ENCODE results near the gene PIP4P1.

The PIP4P1 gene

DNA sequence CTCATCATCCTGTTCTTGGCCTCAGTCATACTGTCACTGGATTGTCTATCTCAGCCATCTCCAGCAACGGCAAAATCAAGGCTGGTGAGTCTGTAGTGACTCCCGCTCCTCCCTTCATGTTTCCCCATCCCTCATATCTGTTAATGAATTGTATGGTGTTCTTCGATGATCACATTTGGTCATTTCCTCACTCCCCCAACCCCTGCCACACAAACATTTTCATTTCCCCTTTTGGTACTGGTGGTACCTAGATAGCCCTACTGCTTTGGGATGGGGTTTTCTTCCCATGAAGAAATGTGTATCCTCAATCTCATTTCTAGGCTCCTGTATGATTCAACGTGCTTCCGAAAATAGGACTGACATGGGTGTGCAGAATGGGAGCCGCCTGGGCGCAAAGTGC is 22.6 kb downstream of the PIP4P1 start:
- no peak for DNase-seq (ENCODE audit: low read depth in 4 of 4, low spot score in 1 of 4)

DNA sequence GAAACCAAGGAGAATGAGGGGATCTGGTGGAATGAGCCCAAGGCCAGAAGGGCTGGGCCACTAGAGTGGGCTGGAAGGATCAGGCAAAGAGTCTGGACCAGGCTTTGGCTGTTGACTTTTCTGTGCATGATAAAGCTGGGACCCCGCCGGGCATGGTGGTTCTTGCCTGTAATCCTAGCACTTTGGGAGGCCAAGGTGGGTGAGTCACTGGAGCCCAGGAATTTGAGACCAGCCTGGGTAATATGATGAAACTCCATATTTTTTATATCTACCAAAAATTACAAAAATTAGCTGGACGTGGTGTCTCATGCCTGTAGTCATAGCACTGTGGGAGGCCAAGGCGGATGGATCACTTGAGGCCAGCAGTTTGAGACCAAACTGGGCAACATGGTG is 24.9 kb downstream of the PIP4P1 start:
- DNase-seq (ENCODE audit: low read depth in 4 of 4, low spot score in 1 of 4) = no peak

DNA sequence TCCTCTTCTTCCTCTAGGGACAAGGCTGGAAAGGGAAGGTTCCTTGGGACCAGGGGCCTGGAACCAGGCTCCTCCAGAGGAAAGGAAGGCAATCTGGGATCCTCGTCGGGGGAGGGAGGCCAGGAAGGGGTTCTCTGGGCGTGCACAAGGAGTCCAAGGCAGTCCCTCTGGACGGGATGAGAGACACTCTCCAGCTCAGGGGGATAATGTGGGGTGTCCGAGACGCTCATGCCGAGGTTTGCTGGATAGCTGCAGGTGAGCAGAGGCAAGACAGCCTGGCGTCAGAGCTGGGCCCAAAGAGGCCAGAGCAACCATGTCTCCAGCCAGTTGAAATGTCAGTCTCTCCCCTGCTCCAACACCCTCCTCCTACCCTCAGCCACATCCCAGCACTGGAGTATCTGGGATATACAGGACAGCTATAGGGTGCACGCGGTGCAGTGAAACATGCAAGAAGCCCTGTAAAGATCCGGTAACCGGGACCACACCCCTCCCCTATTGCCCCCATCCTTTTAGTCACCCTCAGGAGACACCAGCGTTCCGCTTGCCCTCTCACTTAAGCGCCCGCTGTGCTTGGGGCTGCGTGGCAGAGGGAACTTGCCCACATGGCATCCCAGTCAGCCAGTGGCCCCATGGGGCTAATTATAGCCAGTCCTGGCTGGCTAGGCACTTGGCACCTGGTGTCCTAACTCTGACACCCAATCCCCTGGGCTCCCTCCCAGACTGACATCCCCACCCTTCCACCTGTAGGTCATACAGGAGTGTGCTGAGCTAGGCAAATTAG is 25.5 kb downstream of the PIP4P1 start, which contains the start of gene KLHL33:
Gene KLHL33 (minus strand): TSS at position 585 of the 781 bp plus-strand sequence. CDS start 355 bp downstream, at position 230.
- DNase-seq (ENCODE audit: low read depth in 4 of 4, low spot score in 1 of 4) = no peak

DNA sequence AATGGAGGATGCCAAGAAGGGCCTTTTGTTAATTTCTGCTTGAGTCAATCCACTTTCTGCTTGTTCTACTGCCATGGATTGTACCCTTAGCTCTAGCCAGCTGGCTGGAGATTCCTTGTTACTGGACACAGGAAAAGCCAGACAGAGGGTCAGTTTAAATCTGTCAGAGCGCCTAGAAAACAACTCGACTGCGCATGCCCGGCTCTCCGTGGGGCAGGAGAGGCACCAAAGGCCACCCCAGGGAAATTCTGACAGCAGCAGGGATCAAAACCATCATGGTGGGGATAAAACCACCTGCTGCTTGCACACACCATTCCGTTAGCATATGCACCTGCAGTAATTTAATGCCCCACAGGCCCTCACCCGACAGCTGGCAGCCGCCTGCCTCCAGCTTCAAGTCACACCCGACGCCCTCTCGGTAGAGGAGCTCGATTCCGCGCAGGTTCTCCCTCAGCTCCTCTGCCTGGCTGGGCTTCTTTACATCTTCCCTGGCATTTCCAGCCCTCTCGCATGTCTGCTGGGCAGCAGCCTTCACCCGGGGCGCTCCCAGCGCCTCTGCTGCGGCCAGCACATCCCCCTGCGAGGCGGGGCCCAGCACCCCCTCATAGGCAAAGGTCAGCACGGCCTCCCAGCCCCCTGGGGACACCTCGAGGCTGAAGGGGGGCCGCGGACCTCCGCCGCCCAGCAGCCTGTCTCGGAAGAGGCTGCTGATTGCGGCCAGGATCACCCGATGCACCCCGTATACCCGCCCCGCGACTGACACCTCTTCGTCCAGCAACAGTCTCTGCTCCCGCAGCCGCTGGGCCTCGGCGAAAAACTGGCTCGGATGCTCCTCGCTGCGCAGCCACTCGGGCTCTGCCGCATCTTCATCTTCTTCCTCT is 26.3 kb downstream of the PIP4P1 start:
- DNase-seq (ENCODE audit: low read depth in 4 of 4, low spot score in 1 of 4) = no peak

DNA sequence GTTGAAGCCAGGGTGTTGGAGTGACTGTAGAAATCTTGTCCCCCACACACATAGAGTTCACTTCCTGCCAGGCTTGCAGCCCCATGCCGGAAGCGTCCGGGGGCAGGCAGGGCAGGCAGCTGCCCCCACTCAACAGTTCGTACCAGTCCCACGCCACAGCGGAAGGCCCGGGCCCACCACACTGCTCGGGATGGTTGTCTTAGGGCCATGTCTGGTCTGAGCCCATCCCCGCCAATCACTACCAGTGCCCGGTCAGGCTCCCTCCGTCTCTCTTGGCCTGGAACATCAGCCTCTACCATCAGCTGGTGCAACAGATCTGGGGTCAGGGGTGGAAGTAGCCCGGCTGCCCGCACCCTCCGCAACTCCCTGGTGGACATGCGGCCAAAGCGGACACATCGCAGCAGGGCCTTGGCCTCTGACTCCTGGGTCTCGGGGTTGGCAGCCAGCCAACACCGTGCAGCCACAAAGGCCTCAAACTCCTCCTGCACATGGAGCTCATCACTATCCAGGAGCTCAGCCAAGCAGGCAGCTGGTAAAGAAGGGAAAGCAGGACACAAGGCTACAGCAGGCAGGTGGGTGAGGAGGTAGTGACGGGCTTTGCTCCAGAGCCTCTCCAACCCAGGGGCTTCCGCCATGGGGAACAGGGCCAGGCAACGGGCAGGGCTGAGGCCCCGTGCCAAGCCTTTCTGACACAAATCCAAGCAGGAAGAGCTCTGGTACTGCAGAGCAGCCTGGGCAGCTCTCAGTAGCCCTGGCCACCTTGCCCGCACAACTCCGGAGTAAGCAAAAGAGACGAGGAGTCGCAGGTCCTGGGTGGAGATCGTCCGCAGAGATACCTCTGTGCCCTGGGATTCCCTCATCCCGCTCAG is 31.2 kb downstream of the PIP4P1 start:
- DNase-seq (ENCODE audit: low read depth in 4 of 4, low spot score in 1 of 4) = no peak

DNA sequence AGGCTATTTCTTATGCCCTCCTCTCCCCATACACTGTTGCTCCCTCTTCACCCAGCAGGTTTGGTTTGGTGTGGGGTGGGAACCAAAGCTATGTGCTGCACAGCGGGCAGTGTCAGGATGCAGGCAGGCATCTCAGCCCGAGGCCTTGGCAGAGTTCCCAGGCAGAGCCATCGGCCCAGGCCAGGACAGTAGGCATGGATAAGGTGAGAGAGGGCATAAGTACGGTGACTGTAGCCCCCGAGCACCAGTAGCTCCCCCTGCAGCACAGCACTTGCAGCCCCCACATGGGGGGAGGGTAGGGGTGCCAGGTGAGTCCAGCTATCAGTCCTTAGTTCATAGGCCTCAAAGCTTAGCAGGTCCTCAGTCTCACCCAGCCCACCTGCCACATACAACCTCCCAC is 32.4 kb downstream of the PIP4P1 start:
- DNase-seq (ENCODE audit: low read depth in 4 of 4, low spot score in 1 of 4) = no peak

DNA sequence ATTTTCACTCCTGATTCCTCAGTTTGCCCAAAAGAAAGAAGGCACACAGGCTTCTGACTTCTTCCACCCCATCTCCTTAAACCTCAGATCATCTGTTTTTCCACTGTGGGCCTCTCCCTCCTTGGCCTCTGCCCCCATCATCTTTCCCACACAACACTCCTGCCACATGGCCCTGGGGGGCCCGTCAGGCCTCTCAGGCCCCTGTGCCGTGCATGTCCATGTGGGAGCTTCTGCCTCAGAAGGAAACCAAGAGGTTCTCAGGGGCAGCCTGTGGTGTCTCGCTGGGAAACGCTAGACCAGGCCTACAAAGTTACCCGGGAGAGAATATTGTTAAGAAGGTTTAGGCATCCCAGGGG is 33.2 kb downstream of the PIP4P1 start:
- no peak for DNase-seq (ENCODE audit: low read depth in 4 of 4, low spot score in 1 of 4)

DNA sequence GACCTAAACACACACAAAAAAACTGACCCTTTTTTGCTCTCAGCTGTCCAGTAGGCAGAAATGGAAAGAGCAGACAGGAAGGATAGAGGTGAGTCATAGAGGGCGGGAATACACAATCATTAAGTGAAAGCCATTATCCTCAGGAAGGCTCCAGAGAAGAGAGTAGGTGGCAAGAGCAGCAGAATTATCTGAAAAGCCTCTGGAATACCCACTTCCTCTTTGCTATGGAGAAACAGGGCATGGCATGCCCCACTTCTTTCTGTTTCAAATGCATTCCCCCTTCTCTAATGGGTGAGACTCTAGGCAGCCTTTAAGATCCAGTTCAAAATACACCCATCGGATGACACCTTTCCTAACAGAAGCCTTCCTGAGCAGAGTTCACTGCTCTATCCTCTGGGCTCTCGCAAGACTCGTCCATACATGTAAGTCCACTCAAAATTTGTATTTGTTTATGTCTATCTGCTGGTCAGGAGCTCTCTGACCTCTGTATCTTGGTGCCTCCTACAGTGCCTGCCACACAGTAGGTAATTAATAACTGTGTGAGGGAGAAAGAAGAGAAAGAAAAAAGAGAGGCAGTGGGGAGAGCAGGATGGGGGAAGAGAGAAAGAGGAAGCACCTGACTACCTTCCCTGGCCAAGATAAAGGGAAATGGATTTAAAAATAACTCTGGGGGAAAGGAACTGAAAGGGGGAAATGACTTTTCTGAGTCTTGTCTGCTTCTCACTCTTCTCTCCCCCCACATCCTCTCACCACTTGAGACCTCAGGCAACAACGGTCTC is 33.8 kb downstream of the PIP4P1 start:
- no peak for DNase-seq (ENCODE audit: low read depth in 4 of 4, low spot score in 1 of 4)

DNA sequence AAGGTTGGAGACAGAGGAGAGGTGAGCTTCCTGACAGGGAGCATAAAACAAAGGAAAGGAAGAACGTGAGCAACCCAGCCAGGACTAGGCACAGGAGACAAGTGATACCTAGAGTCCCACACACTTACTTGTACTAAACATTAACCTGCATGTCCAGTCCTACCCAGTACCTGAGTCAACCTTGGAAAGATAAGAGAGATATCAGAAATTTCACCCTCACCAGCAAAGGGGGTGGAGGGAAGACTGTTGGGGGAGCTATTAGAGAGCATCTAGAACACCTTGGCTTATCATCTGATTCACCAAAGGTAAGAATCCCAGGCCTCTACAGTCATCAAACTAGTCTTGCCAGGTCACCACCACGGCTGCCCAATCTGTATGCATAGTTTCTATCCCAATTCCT is 36.4 kb downstream of the PIP4P1 start:
- DNase-seq (ENCODE audit: low read depth in 4 of 4, low spot score in 1 of 4) = no peak

DNA sequence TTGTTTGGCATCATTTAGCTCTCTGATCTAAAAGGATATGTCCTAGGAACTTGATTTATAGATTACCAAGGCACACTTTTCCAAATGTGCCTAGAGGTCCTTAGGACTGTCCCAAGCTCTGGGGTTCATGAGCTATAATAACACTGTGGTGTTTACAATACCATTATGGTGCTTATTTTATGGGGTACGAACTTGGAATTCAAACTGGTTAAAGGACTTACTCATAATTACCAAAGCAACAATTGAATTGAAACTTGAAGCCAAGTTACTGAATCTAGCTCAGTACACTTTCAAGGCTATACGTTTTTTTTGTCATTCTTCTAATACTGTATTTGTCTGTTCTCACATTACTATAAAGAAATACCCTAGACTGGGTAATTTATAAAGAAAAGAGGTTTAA is 38.3 kb downstream of the PIP4P1 start:
- DNase-seq (ENCODE audit: low read depth in 4 of 4, low spot score in 1 of 4) = no peak

DNA sequence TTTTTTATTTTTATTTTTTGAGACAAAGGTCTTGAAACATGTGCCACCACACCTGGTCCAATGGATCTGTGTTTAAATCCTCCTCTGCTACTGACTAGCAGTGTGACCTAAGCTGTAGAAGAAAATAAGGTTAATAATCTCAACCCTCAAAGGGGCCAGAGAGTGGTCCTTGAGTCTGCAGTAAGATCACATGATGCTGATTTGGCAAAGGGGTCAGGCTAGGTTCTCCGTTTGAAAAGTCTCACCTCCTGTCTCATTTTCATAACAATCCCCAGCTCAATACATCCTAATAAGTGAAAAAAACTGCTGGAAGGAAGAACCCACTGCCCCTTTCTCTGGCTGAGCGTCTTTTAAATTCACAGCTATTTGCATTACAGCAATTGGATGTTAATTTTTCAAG is 40.0 kb downstream of the PIP4P1 start:
- no peak for DNase-seq (ENCODE audit: low read depth in 4 of 4, low spot score in 1 of 4)

DNA sequence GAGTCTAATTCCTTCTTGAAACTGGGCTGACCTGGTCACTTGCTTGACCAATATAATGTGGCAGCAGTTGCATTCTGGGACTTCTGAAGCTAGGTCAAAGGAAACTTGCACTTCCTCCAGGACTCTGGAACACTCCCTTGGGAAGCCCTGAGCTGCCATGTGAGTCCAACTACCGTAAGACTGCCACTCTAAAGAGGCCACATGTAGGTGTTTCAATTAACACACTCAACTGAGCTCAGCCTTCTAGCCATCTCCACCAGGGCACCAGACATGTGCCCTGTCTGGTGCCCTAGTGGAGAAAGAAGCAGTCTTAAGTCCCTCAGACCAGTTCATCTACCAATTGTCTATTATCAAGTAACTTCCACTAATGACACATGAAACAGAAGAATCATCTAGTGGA is 41.8 kb downstream of the PIP4P1 start:
- DNase-seq (ENCODE audit: low read depth in 4 of 4, low spot score in 1 of 4) = no peak

DNA sequence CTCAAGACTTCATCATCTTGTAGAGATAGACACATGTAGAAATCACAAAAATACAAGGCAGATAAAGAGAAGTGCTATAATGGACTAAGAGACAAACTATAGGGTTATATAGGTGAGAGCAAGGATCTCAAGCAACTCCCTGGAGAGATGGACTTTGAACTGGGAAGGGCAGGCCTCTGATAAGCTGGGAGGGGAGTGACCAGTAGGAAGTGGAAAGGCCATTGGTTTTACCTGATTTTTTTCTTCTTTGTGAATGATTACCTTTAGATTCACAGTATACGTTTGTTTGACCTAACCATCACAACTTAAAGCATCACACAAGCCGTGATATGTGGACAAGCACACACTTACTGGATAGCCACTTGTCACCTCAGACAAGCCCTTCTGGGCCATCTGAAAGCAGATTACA is 42.7 kb downstream of the PIP4P1 start:
- no peak for DNase-seq (ENCODE audit: low read depth in 4 of 4, low spot score in 1 of 4)

DNA sequence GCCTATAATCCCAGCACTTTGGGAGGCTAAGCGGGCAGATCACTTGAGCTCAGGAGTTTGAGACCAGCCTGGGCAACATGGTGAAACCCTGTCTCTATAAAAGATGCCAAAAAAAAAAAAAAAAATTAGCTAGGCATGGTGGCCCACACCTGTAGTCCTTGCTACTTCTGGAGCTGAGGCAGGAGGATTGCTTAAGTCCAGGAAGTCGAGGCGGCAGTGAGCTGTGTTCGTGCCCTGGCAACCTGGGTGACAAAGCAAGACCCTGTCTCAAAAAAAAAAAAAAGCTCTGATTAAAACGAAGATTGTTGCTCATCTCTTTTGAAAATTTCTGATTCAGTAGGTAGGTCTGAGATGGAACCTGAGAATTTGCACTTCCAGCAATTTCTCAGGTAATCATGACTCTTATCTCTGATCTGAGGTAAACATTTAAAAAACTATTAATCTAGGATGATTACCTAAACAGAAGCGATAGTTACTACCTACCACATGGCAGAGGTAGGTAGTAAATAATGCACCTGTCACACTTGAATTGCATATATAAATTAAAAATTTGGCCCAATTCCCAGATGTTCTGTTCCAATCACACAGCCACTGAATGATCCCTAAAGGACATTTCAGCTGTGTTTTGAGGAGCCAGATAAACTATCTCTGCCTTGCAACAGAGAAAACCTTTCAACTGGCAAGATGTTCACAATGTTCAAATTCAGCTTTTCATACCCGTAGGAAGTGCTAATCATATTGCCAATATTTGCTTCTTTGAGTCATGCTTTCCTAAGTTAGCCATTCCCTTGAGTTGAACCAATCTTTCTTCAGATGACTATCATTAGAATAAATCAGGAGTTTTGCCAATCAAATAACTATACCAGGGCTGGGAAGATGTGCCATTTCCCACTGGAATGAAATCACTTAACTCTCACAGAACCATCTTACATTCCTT is 43.7 kb downstream of the PIP4P1 start:
- DNase-seq (ENCODE audit: low read depth in 4 of 4, low spot score in 1 of 4) = no peak

DNA sequence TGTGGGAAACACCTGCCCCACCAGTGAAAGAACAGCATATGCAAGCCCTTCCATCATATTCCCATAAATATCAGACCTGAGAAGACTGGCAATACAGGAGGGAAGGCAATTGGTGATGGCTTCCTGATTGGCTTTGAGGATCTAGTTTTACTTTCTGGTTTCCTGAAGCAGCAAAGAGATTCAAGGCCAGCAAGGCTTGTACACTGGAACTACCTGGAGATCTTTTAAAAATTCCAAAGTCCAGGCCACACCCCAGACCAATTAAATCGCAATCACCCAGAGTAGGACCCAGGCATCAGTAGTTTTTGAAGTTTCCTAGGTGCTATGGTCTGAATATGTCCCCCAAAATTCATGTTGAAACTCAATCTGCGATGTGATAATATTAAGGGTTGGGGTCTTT is 45.0 kb downstream of the PIP4P1 start:
- DNase-seq (ENCODE audit: low read depth in 4 of 4, low spot score in 1 of 4) = no peak

DNA sequence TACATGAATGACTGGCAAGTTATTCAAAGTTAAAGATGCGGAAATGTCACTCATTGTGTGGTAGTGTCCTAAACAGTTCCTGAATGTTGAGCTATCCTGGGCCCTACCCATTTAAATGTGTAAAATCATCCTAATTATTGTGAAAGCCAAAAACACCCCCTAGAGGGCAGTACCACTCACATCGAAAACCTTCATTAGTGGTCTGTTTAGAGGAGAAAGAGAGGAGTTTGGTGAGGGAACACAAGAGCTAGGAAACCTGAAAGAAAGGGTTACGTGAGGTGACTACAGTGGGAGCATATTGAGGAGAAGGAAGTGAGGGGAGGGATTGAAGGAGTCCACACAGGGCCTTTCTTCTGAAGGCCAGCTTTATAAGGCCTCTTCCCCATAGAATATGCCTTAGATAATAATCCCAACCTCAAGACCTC is 45.4 kb downstream of the PIP4P1 start:
- no peak for DNase-seq (ENCODE audit: low read depth in 4 of 4, low spot score in 1 of 4)

DNA sequence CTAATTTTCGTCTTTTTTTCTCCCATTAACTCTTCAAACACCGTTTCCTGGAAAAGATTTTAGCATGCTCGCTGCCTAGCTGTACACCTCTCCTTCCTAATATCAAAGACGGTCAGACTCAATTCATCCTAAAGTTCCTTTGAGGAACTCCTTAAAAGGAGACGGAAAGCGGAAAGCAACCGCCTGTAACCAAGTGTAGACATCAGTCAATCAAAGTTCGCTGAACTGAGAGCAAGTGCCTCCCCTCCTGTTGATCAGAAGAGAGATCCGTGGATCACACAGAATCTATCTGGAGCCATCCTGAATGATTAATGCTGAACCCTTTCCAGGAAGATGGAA is 47.5 kb downstream of the PIP4P1 start:
- DNase-seq (ENCODE audit: low read depth in 4 of 4, low spot score in 1 of 4) = no peak

DNA sequence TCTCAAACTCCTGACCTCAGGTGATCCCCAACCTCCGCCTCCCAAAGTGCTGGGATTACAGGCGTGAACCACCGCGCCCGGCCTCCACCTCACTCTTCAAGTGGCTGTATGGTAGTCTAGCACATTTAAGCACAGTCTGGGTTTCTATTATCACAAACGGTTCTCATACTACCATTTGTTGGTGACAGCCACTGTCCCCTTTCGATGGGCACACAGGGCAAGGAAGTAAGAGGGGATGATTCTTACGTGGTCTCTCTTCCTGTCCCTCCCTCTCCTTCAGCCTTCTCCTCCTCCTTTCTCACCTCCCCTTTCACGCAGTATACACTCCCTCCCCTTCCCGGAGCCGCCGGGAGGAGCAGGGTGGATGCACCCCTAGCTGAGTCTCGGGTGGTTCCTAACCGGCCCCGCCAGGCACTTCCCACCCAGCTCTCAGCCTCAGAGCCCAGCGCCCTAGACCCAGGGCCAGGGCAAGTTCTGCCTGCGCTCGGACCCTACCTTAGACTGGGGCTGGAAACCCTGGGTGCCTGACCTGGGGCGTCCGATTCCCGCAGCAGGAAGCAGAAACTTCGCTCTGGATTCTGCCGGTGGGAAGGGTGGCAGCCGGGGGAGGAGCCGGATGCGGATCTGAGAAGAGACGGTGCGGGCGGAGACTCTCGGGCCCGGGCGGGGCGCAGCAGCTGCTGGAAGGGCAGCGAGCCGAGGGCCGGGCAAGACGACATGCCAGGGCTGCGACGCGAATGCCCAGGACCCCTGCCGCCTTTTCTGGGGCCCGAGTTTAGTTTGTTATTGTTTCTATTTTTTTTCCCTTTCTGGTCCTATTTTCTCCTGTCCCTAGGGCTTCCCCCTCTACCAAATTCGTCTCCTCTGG is 48.1 kb downstream of the PIP4P1 start, which contains the start of gene TEP1:
Gene TEP1 (minus strand): TSS at position 626 of the 868 bp plus-strand sequence. CDS start 5,062 bp downstream, outside the sequence.
- peak; percentile 44 to 73 (median 58) for DNase-seq (ENCODE audit: low read depth in 4 of 4, low spot score in 1 of 4)

DNA sequence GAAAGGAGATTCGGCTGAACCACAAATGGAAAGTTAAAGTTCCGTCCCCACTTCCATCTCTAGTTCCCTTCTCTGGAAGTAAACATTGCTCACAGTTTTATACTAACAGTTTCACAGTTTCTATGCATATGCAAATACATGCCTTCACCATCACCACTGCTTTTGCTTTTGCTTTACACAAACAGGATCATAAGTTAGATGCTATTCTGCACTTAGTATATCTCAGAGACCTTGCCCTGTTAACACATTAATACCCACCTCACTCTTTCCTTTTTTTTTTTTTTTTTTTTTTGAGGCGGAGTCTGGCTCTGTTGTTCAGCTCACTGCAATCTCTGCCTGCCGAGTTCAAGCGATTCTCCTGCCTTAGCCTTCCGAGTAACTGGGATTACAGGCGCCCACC is 48.8 kb downstream of the PIP4P1 start:
- DNase-seq (ENCODE audit: low read depth in 4 of 4, low spot score in 1 of 4) = no peak
